SU-DHL-6 (cell line): ENCODE measurements around the gene XRCC4.

Source experiments
- EZH2phosphoT487 ChIP-seq: fragments of 200-600 bp; sonication (generic), shearing (Covaris generic); conservative IDR thresholded peaks from 2 replicates; pipeline ENCODE4 v1.6.1; 2018; ENCODE audit warnings: mild to moderate bottlenecking, antibody characterized with exemption, low read length, moderate library complexity, mixed read lengths
- TF ChIP-seq, protein P1 (sequence below): fragments of 200-600 bp; sonication (generic); IDR thresholded peaks from one replicate; pipeline ENCODE4 v1.5.1; 2017; ENCODE audit warnings: antibody characterized with exemption, mild to moderate bottlenecking, low read length, moderate library complexity; ENCODE audit not compliant: insufficient read depth, poor library complexity, severe bottlenecking

DNA sequence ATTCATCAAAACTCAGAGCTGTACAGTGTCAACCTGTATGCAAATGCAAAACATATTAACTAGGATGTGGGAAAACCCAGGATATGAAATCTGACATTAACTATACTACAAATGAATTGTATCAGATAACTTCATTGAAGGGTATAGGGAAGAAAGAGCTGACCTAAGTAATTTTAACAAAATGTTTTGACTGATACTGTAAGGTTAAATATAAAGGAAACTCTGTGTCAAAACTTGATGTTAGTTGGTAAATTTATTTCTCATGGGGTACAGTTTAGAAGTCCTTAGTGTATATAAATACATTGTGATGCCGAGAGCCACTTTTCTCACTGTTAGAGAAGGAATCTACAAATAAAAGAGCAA, 316.1 kb downstream of the XRCC4 start:
- TF ChIP-seq EZH2phosphoT487 = no peak
- TF ChIP-seq, protein P1, sequence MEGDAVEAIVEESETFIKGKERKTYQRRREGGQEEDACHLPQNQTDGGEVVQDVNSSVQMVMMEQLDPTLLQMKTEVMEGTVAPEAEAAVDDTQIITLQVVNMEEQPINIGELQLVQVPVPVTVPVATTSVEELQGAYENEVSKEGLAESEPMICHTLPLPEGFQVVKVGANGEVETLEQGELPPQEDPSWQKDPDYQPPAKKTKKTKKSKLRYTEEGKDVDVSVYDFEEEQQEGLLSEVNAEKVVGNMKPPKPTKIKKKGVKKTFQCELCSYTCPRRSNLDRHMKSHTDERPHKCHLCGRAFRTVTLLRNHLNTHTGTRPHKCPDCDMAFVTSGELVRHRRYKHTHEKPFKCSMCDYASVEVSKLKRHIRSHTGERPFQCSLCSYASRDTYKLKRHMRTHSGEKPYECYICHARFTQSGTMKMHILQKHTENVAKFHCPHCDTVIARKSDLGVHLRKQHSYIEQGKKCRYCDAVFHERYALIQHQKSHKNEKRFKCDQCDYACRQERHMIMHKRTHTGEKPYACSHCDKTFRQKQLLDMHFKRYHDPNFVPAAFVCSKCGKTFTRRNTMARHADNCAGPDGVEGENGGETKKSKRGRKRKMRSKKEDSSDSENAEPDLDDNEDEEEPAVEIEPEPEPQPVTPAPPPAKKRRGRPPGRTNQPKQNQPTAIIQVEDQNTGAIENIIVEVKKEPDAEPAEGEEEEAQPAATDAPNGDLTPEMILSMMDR = no peak
